H9 (cell line): ENCODE results near the gene SYNE2. TPM values are rescaled to one million over a fixed set of nuclear protein-coding genes. Genes with fewer than 3 reads are reported as not detected.

Source experiments
- DNase-seq: peaks from one replicate; pipeline ENCODE4 v3.0.0-alpha.2; 2017
- H2AFZ ChIP-seq: one replicate; pipeline ENCODE4 v1.6.1; 2013; ENCODE audit warnings: mild to moderate bottlenecking, low read length, control low read depth, moderate library complexity
- H2AK5ac ChIP-seq: 2 replicates; pipeline ENCODE4 v1.6.1; 2013; ENCODE audit warnings: low read length, control low read depth, mixed read lengths; ENCODE audit not compliant: insufficient read length
- H2BK120ac ChIP-seq: one replicate; pipeline ENCODE4 v1.6.1; 2013; ENCODE audit warnings: low read depth, mild to moderate bottlenecking, low read length, control low read depth, inconsistent platforms; ENCODE audit not compliant: poor library complexity, severe bottlenecking
- H2BK12ac ChIP-seq: 2 replicates; pipeline ENCODE4 v1.6.1; 2013; ENCODE audit warnings: low read length, control low read depth, mixed read lengths, low read depth; ENCODE audit not compliant: insufficient read length
- H2BK15ac ChIP-seq: 2 replicates; pipeline ENCODE4 v1.6.1; 2013; ENCODE audit warnings: low read depth, low read length, control low read depth
- H2BK20ac ChIP-seq: one replicate; pipeline ENCODE4 v1.6.1; 2013; ENCODE audit warnings: low read depth, mild to moderate bottlenecking, low read length, control low read depth, inconsistent platforms; ENCODE audit not compliant: poor library complexity, severe bottlenecking
- H2BK5ac ChIP-seq: 2 replicates; pipeline ENCODE4 v1.6.1; 2013; ENCODE audit warnings: low read length, control low read depth, mixed read lengths; ENCODE audit not compliant: insufficient read length
- H3K14ac ChIP-seq: 2 replicates; pipeline ENCODE4 v1.6.1; 2013; ENCODE audit warnings: low read length, control low read depth; ENCODE audit not compliant: insufficient read depth
- H3K18ac ChIP-seq: 2 replicates; pipeline ENCODE4 v1.6.1; 2013; ENCODE audit warnings: low read depth, mild to moderate bottlenecking, mixed read lengths, low read length, control low read depth; ENCODE audit not compliant: insufficient read length
- H3K23ac ChIP-seq: 2 replicates; pipeline ENCODE4 v1.6.1; 2013; ENCODE audit warnings: low read length, control low read depth, mixed read lengths, low read depth; ENCODE audit not compliant: insufficient read length
- H3K23me2 ChIP-seq: 2 replicates; pipeline ENCODE4 v1.6.1; 2013; ENCODE audit warnings: low read depth, mild to moderate bottlenecking, mixed read lengths, low read length, control low read depth; ENCODE audit not compliant: insufficient read length, poor library complexity, severe bottlenecking
- H3K27ac ChIP-seq: 2 replicates; pipeline ENCODE4 v1.5.1; 2013; ENCODE audit warnings: low read length, control low read depth, mixed read lengths, low read depth; ENCODE audit not compliant: insufficient read length
- H3K27me3 ChIP-seq: 2 replicates; pipeline ENCODE4 v1.6.1; 2013; ENCODE audit warnings: low read length, control low read depth, inconsistent platforms; ENCODE audit not compliant: insufficient read depth
- H3K4ac ChIP-seq: 2 replicates; pipeline ENCODE4 v1.6.1; 2013; ENCODE audit warnings: low read depth, mild to moderate bottlenecking, control low read depth, inconsistent platforms, low read length, moderate library complexity
- H3K4me1 ChIP-seq: 2 replicates; pipeline ENCODE4 v1.6.1; 2013; ENCODE audit warnings: low read length, control low read depth, inconsistent platforms; ENCODE audit not compliant: insufficient read depth
- H3K4me2 ChIP-seq: 2 replicates; pipeline ENCODE4 v1.6.1; 2013; ENCODE audit warnings: low read length, control low read depth, mixed read lengths; ENCODE audit not compliant: insufficient read length, insufficient read depth
- H3K56ac ChIP-seq: 2 replicates; pipeline ENCODE4 v1.6.1; 2013; ENCODE audit warnings: low read depth, mild to moderate bottlenecking, mixed read lengths, low read length, control low read depth; ENCODE audit not compliant: insufficient read length
- H3K79me1 ChIP-seq: 2 replicates; pipeline ENCODE4 v1.6.1; 2013; ENCODE audit warnings: low read depth, mild to moderate bottlenecking, moderate library complexity, low read length, control low read depth, inconsistent platforms; ENCODE audit not compliant: insufficient read depth, poor library complexity, severe bottlenecking
- H3K79me2 ChIP-seq: 2 replicates; pipeline ENCODE4 v1.6.1; 2013; ENCODE audit warnings: low read length, control low read depth, inconsistent platforms; ENCODE audit not compliant: insufficient read depth
- H3K9ac ChIP-seq: 2 replicates; pipeline ENCODE4 v1.6.1; 2013; ENCODE audit warnings: low read length, control low read depth, mixed read lengths; ENCODE audit not compliant: insufficient read length; ENCODE audit errors: extremely low read depth
- H3K9me3 ChIP-seq: one replicate; pipeline ENCODE4 v1.6.1; 2013; ENCODE audit warnings: low read depth, low read length, inconsistent platforms; ENCODE audit not compliant: control insufficient read depth
- H3T11ph ChIP-seq: one replicate; pipeline ENCODE4 v1.6.1; 2013; ENCODE audit warnings: mild to moderate bottlenecking, low read length, control low read depth, inconsistent platforms
- H4K20me1 ChIP-seq: one replicate; pipeline ENCODE4 v1.6.1; 2013; ENCODE audit not compliant: control insufficient read depth, insufficient read length, insufficient read depth
- H4K5ac ChIP-seq: 2 replicates; pipeline ENCODE4 v1.6.1; 2013; ENCODE audit warnings: low read depth, mild to moderate bottlenecking, mixed read lengths, low read length, control low read depth; ENCODE audit not compliant: insufficient read length
- H4K8ac ChIP-seq: replicated peaks from 2 replicates; pipeline ENCODE4 v1.6.1; 2013; ENCODE audit warnings: low read length, control low read depth, mixed read lengths, low read depth; ENCODE audit not compliant: insufficient read length
- H4K91ac ChIP-seq: 2 replicates; pipeline ENCODE4 v1.6.1; 2013; ENCODE audit warnings: low read depth, mild to moderate bottlenecking, moderate library complexity, mixed read lengths, low read length, control low read depth; ENCODE audit not compliant: insufficient read length
- H3K27ac Mint-ChIP-seq, 3 experiments: 2 replicates in 2 of 3; 3 replicates in 1 of 3; pipeline ENCODE4 v1.8.0; 2020 to 2021; ENCODE audit warnings: mixed read lengths in 3 of 3, mild to moderate bottlenecking in 1 of 3, moderate library complexity in 1 of 3
- H3K27me3 Mint-ChIP-seq: 2 replicates; pipeline ENCODE4 v1.8.0; 2021; ENCODE audit warnings: low read depth, mild to moderate bottlenecking, moderate library complexity, mixed read lengths
- H3K36me3 Mint-ChIP-seq, 3 experiments: 2 replicates in 2 of 3; 3 replicates in 1 of 3; pipeline ENCODE4 v1.8.0; 2020 to 2021; ENCODE audit warnings: low read depth in 3 of 3, mixed read lengths in 3 of 3; ENCODE audit not compliant: insufficient read depth in 1 of 3
- H3K4me1 Mint-ChIP-seq, 2 experiments: 2 replicates each; pipeline ENCODE4 v1.8.0; 2020; ENCODE audit warnings: mixed read lengths in 2 of 2
- H3K4me3 Mint-ChIP-seq, 2 experiments: 2 replicates in 1 of 2; 3 replicates in 1 of 2; pipeline ENCODE4 v1.8.0; 2020 to 2021; ENCODE audit warnings: mild to moderate bottlenecking in 2 of 2, mixed read lengths in 2 of 2, moderate library complexity in 1 of 2
- H3K9me3 Mint-ChIP-seq, 2 experiments: 2 replicates in 1 of 2; 3 replicates in 1 of 2; pipeline ENCODE4 v1.8.0; 2020; ENCODE audit warnings: mild to moderate bottlenecking in 2 of 2, mixed read lengths in 2 of 2, moderate library complexity in 1 of 2
- total RNA-seq: library from RNA; stranded (reverse); gene quantifications from 2 replicates; pipeline ENCODE4 v1.2.1, GENCODE V29; 2021
- TF ChIP-seq, protein P1 (sequence below): fragments of 200-600 bp; sonication (generic); conservative IDR thresholded peaks from 3 replicates; pipeline ENCODE4 v1.8.0; 2021; ENCODE audit warnings: antibody characterized with exemption, mild to moderate bottlenecking

Gene SYNE2
- total RNA-seq, 1 experiment from 2014 or later: 43.3 TPM

DNA sequence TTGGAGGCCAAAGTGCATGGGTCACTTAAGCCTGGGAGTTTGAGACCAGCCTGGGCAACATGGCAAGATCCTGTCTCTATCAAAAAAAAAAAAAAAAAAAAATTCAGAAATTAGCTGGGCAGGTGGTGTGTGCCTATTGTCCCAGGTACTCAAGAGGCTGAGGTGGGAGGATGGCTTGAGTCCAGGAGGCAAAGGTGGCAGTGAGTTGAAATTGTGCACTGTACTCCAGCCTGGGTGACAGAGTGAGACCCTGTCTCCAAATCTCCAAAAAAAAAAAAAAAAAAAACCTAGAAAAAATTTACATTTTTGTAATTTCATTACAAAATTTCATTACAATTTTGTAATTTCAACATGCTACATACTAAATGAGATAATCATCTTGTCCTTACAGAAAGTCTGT is 42.7 kb downstream of the SYNE2 start:
- H3K27ac ChIP-seq: no peak overlapping the region
- H2BK15ac ChIP-seq: no peak overlapping the region
- H2BK5ac ChIP-seq: no peak overlapping the region
- H2AK5ac ChIP-seq: no peak overlapping the region
- H3K9ac ChIP-seq: no peak overlapping the region
- H3K23ac ChIP-seq: no peak overlapping the region
- no peak overlapping the region for H3K4me2 ChIP-seq
- peaks cover 0 to 4% of the 10 kb centered on the region in 2 experiments; a peak in 2 of 5 replicates for H3K9me3 Mint-ChIP-seq
- no peak overlapping the region for H3K18ac ChIP-seq
- no peak overlapping the region for H3K56ac ChIP-seq
- no peaks in the 10 kb centered on the region for H3K27me3 Mint-ChIP-seq
- H3K4ac ChIP-seq: no peak overlapping the region
- no peak overlapping the region for H2BK12ac ChIP-seq
- H3K4me1 ChIP-seq: peaks cover 5% of the 10 kb centered on the region; the same call in 1 of the 2 replicates
- H3K23me2 ChIP-seq: no peaks in the 10 kb centered on the region
- H2BK20ac ChIP-seq: no peak overlapping the region
- peaks cover 0 to 9% (median 0%) of the 10 kb centered on the region in 3 experiments; a peak in 5 of 7 replicates for H3K36me3 Mint-ChIP-seq
- no peak overlapping the region for H4K91ac ChIP-seq
- H3K79me1 ChIP-seq: no peaks in the 10 kb centered on the region
- H3K9me3 ChIP-seq: no peaks in the 10 kb centered on the region
- no peak overlapping the region for H4K8ac ChIP-seq
- H3K14ac ChIP-seq: no peak overlapping the region
- H3T11ph ChIP-seq: no peak overlapping the region
- H2AFZ ChIP-seq: no peak overlapping the region
- TF ChIP-seq, protein P1, sequence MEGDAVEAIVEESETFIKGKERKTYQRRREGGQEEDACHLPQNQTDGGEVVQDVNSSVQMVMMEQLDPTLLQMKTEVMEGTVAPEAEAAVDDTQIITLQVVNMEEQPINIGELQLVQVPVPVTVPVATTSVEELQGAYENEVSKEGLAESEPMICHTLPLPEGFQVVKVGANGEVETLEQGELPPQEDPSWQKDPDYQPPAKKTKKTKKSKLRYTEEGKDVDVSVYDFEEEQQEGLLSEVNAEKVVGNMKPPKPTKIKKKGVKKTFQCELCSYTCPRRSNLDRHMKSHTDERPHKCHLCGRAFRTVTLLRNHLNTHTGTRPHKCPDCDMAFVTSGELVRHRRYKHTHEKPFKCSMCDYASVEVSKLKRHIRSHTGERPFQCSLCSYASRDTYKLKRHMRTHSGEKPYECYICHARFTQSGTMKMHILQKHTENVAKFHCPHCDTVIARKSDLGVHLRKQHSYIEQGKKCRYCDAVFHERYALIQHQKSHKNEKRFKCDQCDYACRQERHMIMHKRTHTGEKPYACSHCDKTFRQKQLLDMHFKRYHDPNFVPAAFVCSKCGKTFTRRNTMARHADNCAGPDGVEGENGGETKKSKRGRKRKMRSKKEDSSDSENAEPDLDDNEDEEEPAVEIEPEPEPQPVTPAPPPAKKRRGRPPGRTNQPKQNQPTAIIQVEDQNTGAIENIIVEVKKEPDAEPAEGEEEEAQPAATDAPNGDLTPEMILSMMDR: no peak
- H3K4me1 Mint-ChIP-seq: peaks cover 34 to 35% of the 10 kb centered on the region in 2 experiments
- H2BK120ac ChIP-seq: no peak overlapping the region
- no peak overlapping the region for H4K5ac ChIP-seq
- no peaks in the 10 kb centered on the region; the same call in 1 of the 2 replicates for H3K79me2 ChIP-seq
- no peaks in the 10 kb centered on the region for H4K20me1 ChIP-seq
- H3K27ac Mint-ChIP-seq: no peak overlapping the region
- DNase-seq: no peak
- H3K4me3 Mint-ChIP-seq: no peak overlapping the region
- H3K27me3 ChIP-seq: no peaks in the 10 kb centered on the region
